Fibroblast of the aortic adventitia (primary cell): Measurements from ENCODE around the gene PLXND1. TPM values are rescaled to one million over a fixed set of nuclear protein-coding genes. Genes with fewer than 3 reads are reported as not detected.

Experiments used
- DNase-seq: peaks from one replicate; pipeline ENCODE4 v3.0.0-alpha.2; 2010; ENCODE audit warnings: low read depth
- H3K4me3 ChIP-seq: 2 replicates; pipeline ENCODE4 v1.5.1; 2011; ENCODE audit warnings: low read depth, mild to moderate bottlenecking, control low read depth, low read length, moderate library complexity
- CTCF ChIP-seq: IDR thresholded peaks from 2 replicates; pipeline ENCODE4 v1.5.1; 2011; ENCODE audit warnings: mild to moderate bottlenecking, low read length, control low read depth, inconsistent platforms; ENCODE audit not compliant: insufficient read depth
- total RNA-seq: library from RNA; depleted of rRNA; stranded (reverse); fragments of >200 nt; gene quantifications from 2 replicates; pipeline ENCODE4 v1.2.3, GENCODE V29; 2012; ENCODE audit warnings: low replicate concordance

Gene PLXND1
- total RNA-seq, 1 donor: 31.4 TPM

GRCh38 chr3:129542747-129543146 is 63.7 kb downstream of the PLXND1 start:
- DNase-seq: no peak
- TF ChIP-seq CTCF: no peak

GRCh38 chr3:129540776-129541516 is 65.5 kb downstream of the PLXND1 start:
- no peak overlapping the region for H3K4me3 ChIP-seq
- TF ChIP-seq CTCF: no peak
- no peak for DNase-seq

More at GRCh38 chr3:129542747-129543146, 63.7 kb downstream of the PLXND1 start:
- H3K4me3 ChIP-seq: no peak overlapping the region

GRCh38 chr3:129539206-129539605 is 67.3 kb downstream of the PLXND1 start:
- H3K4me3 ChIP-seq: no peak overlapping the region
- no peak for DNase-seq
- no peak for TF ChIP-seq CTCF

- H3K4me3 ChIP-seq: no peak overlapping the region
- DNase-seq: no peak
- no peak for TF ChIP-seq CTCF
Measured at GRCh38 chr3:129536804-129537203, 69.7 kb downstream of the PLXND1 start.

- H3K4me3 ChIP-seq: no peak overlapping the region
- no peak for DNase-seq
- no peak for TF ChIP-seq CTCF
Measured at GRCh38 chr3:129536374-129536667, 70.2 kb downstream of the PLXND1 start.

GRCh38 chr3:129535075-129535474 is 71.4 kb downstream of the PLXND1 start:
- TF ChIP-seq CTCF: no peak
- DNase-seq: no peak
- no peak overlapping the region for H3K4me3 ChIP-seq
